SKM-1 treated with dmso at 0.1 percent for 144 hours (cell line): ENCODE measurements around the gene ALDH1A1.
"Not testable (repeated sequence)": the region's sequence is repeated elsewhere in the genome, so short reads cannot be mapped to it uniquely, and the experiment has no call there.

Experiments used
- DNase-seq: peaks from one replicate; lab custom pipeline; 2025; ENCODE audit not compliant: unreplicated experiment; lab: John Stamatoyannopoulos, UW

ALDH1A1 gene

DNA sequence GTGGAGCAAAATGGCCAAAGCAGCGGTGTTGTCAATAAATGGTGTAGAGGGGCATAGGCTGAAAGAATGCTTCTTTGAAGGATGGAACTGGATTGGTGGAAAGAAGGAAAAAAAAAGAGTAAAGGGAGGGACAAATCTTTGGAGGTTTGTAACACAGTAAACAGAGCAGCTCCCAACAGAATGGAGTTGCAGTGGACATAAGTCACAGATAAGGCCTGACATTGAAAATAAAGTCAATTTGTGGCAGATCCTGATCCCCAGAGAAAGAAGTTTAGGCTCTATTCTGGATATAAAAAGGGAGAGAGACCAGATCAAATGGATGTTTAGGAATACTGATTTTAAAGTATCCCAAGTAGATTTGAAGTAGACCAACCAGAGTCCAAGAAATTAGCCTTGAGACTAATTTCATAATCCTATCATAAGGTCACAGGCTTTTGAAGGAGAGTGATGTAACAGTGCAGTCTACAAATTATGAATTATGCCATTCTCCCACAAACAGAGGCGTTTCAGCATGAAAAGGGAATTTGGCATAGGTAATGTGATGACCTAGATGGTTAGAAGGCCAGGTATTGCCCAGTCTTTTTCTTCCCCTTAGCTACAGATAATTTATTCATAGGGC, 8.9 kb downstream of the ALDH1A1 start:
- no peak for DNase-seq

DNA sequence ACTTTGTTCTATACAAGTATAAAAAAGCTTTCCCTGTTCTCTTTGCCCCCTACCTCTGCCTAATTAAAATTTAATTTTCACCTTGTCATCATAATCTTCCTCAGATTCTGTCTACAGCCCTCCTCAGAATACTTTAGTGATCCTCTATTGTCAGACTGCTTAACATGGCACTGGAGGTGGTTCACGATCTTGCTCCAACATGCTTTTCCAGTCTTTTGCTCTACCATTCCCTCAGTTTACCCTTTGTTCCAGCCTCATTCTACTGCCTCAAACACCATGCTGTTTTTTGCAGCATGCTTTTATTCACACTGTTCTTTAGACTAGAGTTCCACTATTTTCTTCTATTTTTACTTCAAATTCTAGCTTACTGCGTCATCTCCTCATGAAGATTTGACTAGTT, 10.4 kb downstream of the ALDH1A1 start:
- DNase-seq = no peak

DNA sequence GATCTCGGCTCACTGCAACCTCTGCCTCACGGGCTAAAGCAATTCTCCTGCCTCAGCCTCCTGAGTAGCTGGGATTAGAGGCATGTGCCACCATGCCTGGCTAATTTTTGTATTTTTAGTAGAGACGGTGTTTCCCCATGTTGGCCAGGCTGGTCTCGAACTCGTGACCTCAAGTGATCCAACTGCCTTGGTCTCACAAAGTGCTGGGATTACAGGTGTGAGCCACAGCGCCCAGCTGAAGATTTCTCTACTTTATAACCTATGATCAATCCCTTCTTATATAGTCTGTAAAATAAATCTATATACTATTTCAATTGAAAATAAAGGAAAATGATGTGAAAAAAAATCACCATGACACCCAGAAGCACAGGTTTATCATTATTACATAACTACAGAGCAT, 13.3 kb downstream of the ALDH1A1 start:
- DNase-seq = not testable (repeated sequence)

- DNase-seq = no peak
These were observed 15.3 kb downstream of the ALDH1A1 start for GRCh38 chr9:72937545-72937944.

DNA sequence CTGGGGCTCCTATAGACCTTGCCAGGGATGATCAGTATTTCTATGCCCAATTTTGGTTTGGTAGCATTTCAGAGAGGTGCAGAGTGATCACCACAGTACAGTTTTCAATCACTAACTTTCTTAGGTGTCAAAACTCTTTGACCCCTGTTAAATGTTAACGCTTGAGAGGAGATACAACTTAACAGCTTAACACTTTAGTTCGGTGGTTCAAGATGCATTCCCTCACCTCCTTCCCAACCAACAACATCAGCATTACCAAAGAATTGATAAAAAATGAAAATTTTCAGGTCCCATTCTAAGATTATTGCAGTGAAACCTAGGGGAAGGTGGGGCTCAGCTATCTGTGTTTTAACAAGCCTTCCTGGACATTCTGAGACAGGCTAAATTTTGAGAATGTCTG, 16.2 kb downstream of the ALDH1A1 start:
- DNase-seq = no peak

- DNase-seq = no peak
These were observed 16.6 kb downstream of the ALDH1A1 start for GRCh38 chr9:72936266-72936665.

GRCh38 chr9:72935595-72935994, 17.3 kb downstream of the ALDH1A1 start:
- no peak for DNase-seq

- no peak for DNase-seq
These were observed 18.9 kb downstream of the ALDH1A1 start for GRCh38 chr9:72933730-72934665.

DNA sequence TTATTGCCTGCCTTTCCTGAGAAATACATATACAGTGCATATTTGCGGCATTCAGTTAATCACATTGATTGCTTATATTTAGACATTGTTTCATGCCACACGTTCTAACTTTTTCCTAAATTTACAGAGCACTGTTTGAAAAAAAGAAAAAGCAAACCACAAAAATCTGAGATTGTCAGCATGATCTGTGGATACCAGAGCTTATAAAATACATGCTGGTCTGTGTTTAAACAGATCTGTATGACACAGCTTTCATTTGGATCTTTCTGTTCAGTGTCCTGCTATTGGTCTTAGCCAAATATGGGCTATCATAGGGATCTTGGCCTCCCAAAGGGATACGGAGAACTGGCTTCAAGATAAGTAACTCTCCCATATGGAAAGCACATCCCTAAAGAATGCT, 20.2 kb downstream of the ALDH1A1 start:
- no peak for DNase-seq

DNA sequence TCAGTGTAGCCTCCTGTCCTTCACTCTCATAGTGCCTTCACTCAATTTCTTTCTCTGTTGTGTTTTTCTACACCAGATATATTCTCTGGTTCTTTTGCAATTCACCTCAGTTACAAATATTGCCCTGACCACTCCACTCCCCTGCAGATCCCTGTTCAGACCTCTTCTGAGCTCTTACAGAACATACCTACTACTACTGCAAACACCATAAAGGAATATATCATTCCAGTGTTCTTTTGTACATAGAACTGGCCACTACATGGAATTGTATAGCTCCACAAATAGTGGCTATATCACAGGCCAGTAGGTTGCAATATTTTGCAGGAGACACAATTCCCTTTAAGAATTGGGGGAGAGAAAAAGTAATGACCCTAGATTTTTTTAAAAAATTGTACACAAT, 21.0 kb downstream of the ALDH1A1 start:
- DNase-seq = no peak

- no peak for DNase-seq
These were observed 21.4 kb downstream of the ALDH1A1 start for GRCh38 chr9:72931437-72931836.

DNA sequence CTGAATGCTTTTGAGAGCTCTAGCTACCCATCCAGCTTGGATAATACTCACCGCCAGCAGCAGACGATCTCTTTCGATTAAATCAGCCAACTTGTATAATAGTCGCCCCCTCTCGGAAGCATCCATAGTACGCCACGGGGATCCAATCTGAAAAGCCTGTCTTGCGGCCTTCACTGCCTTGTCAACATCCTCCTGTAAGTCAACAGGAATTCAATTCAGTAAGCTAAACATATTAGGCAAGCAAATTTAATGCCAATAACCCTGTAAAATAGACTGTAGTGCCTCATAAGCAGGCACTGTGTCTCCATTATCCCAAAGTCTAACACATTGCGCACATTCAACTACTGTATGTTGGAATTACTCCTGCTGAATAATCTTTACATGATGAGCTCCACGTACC, 22.0 kb downstream of the ALDH1A1 start:
- DNase-seq = no peak

DNA sequence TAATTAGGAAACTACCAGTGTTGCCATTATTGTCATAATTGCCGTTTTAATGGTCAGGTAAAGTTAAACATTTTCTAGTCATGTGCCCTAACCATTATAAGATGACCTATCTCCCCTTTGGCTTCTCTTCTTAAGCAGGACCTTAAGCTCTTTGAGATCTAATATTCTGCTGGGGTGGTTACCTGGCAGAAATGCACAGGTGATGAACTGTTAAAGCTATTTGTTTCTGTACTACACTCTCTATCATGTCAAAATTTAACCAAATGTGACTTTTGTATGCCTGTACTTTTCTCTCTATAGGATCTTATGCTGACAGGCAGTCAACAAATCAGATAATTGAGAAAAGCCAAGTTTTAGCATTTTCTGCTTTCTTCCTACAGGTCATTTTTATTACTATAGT, 23.3 kb downstream of the ALDH1A1 start:
- DNase-seq = no peak

- no peak for DNase-seq
These were observed 24.8 kb downstream of the ALDH1A1 start for GRCh38 chr9:72928042-72928507.

- DNase-seq = no peak
These were observed 26.3 kb downstream of the ALDH1A1 start for GRCh38 chr9:72926506-72926905.

DNA sequence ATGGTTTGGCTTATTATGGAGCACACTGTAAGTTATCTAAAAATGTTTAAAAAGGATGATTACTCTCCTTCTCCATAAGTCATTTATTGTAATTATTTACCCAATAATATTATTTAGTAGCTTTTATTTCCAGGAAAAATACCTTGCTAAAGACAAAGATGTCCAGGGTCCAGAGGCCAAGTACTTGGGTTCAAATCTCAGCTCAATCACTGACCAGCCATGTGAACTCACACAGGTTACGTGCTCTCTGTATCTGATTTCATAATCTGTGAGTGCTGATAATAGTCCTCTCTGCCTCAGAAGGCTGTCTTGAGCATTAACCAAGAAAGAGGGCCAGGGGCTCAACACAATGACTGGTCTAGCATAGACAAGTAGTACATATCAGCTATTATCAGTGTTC, 27.0 kb downstream of the ALDH1A1 start:
- peak; percentile 0 for DNase-seq

DNA sequence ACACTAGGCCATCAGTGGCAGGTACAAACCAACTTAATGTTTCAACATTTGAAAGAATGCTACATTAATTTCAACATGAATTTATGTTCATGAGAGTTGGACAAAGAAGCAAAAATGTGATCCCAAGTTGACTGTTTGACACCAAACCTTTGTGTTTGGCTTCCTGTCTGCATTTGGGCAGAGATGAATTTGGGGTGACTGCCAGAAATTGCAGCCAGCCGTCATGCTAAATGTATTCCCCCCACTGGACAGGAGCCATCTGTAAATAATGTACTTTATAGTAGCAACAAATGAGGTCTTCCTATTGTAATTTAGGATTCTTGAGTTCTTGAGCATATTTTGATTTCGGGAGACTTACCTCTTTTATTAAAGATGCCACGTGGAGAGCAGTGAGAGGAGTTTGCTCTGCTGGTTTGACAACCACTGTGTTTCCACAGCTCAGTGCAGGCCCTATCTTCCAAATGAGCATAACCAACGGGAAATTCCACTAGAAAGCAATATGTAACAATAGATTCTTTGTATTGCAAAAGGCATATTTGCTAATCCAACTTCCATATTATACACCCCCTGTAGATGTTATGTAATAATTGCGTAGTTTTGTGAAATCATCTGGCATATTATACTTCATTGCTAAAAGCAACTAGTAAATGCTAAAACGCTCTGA, 27.6 kb downstream of the ALDH1A1 start:
- DNase-seq = peak; percentile 22

GRCh38 chr9:72924154-72924790, 28.6 kb downstream of the ALDH1A1 start:
- no peak for DNase-seq

DNA sequence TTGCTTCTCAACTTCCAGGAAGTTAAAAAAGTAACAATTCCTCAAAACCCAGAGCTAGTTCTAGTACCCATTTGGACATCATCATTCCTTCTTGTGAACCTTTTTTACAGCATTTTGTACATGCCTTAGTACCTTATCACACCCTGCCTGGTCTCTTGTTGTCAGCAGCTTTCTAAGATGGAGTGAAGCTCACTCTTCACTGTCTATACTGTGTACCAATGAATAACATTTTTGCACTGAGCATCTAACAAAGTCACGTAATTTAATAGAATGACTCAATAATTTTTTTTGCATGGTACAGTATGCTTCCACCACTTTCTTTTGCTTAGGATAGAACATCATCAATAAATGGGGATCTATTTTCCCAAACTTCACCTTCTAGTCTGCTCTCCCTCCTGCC, 29.8 kb downstream of the ALDH1A1 start:
- no peak for DNase-seq

DNA sequence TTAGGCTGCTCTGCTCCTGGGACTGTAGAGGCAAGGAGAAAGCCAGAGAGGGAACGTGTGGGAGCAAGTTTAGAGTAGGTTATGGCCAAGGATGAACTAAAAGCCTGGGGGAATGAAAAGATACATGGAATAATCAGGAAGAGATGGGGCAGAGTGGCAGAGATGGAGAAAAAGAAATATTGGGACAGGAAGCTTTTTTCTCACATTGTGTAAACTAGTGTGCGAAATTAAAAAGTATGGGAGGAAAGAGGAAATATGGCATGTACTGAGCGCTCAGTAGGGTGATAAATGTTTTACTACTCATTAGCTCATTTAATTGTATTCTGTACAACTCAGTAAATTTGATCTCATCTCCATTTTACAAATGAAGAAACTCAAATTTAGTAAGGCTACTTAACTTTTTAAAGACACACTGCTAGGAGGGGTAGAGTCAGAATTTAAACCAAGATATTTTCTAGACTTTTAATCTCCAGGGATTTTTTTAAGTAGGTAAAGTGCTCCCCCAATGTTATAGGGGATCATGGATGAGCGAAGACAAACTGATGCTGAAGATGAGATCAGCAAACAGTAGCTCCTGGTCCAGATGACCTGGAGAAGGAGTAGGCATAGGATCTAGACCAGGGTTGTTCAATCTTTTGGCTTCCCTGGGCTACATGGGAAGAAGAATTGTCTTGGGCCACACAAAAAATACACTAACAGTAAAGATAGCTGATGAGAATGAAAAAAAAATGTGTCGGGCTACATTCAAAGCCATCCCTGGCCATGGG, 30.8 kb downstream of the ALDH1A1 start:
- no peak for DNase-seq
